ENCODE measurements around the gene CTDSPL. TPM values are rescaled to one million over a fixed set of nuclear protein-coding genes. Genes with fewer than 3 reads are reported as not detected.

The CTDSPL gene
- total RNA-seq, 2 experiments from 2014 or later: 2.0 to 4.1 TPM

- POLR2A ChIA-PET: no interaction called here
- peak; percentile 36 for DNase-seq
- no peak overlapping the region for H3K4me3 Mint-ChIP-seq
- H3K9me3 Mint-ChIP-seq: no peaks in the 10 kb centered on the region
- no peaks in the 10 kb centered on the region for H3K36me3 Mint-ChIP-seq (ENCODE audit: low read depth)
- H3K27ac Mint-ChIP-seq: peak overlapping the region; percentile 17
- H3K4me1 Mint-ChIP-seq: peaks cover 63% of the 10 kb centered on the region
- peaks cover 2% of the 10 kb centered on the region for H3K27me3 Mint-ChIP-seq
- CTCF ChIA-PET: interaction anchor here (1.1 kb wide), 1 partner anchor 64 kb away, joined by 4 read pairs; no protein-coding TSS in a partner anchor
Measured at GRCh38 chr3:37902674-37903073, 41.0 kb downstream of the CTDSPL start.

- DNase-seq: no peak
- CTCF ChIA-PET: interaction anchor here (1.0 to 1.1 kb wide), 2 partner anchors 47 to 64 kb away, joined by 3 to 4 read pairs; no protein-coding TSS in a partner anchor
- POLR2A ChIA-PET: interaction anchor here (0.6 kb wide), 1 partner anchor 136 kb away, joined by 3 read pairs; the partner anchor contains the start of gene DLEC1
- Mint-ChIP-seq H3K27ac (no peak overlapping the region), H3K4me3 (no peak overlapping the region), H3K4me1 (peaks cover 70% of the 10 kb centered on the region), H3K9me3 (no peaks in the 10 kb centered on the region), H3K36me3 (ENCODE audit: low read depth) (no peaks in the 10 kb centered on the region), H3K27me3 (peaks cover 2% of the 10 kb centered on the region)
Measured at GRCh38 chr3:37903320-37903719, 41.6 kb downstream of the CTDSPL start.

GRCh38 chr3:37903734-37904133, 42.1 kb downstream of the CTDSPL start:
- H3K4me1 Mint-ChIP-seq: peaks cover 72% of the 10 kb centered on the region
- no peak for DNase-seq
- no peaks in the 10 kb centered on the region for H3K36me3 Mint-ChIP-seq (ENCODE audit: low read depth)
- peaks cover 2% of the 10 kb centered on the region for H3K27me3 Mint-ChIP-seq
- ChIA-PET POLR2A (interaction anchor here (0.6 to 1.0 kb wide), 2 partner anchors 135 to 593 kb away, joined by 3 read pairs; partner anchors contain the start of gene DLEC1), CTCF (interaction anchor here (1.0 to 1.1 kb wide), 2 partner anchors 48 to 63 kb away, joined by 3 to 4 read pairs; no protein-coding TSS in a partner anchor)
- H3K27ac Mint-ChIP-seq: no peak overlapping the region
- no peak overlapping the region for H3K4me3 Mint-ChIP-seq
- H3K9me3 Mint-ChIP-seq: no peaks in the 10 kb centered on the region

GRCh38 chr3:37904601-37905000, 42.9 kb downstream of the CTDSPL start:
- no peak for DNase-seq
- H3K9me3 Mint-ChIP-seq: no peaks in the 10 kb centered on the region
- POLR2A ChIA-PET: interaction anchor here (1.0 kb wide), 1 partner anchor 592 kb away, joined by 3 read pairs; no protein-coding TSS in a partner anchor
- H3K4me3 Mint-ChIP-seq: no peak overlapping the region
- H3K27ac Mint-ChIP-seq: no peak overlapping the region
- H3K27me3 Mint-ChIP-seq: peaks cover 2% of the 10 kb centered on the region
- CTCF ChIA-PET: no interaction called here
- H3K36me3 Mint-ChIP-seq (ENCODE audit: low read depth): no peaks in the 10 kb centered on the region
- H3K4me1 Mint-ChIP-seq: peaks cover 65% of the 10 kb centered on the region

GRCh38 chr3:37905346-37905745, 43.7 kb downstream of the CTDSPL start:
- no peak overlapping the region for H3K4me3 Mint-ChIP-seq
- ChIA-PET CTCF (no interaction called here), POLR2A (no interaction called here)
- H3K27ac Mint-ChIP-seq: no peak overlapping the region
- peaks cover 59% of the 10 kb centered on the region for H3K4me1 Mint-ChIP-seq
- H3K36me3 Mint-ChIP-seq (ENCODE audit: low read depth): no peaks in the 10 kb centered on the region
- peaks cover 2% of the 10 kb centered on the region for H3K27me3 Mint-ChIP-seq
- no peak for DNase-seq
- no peaks in the 10 kb centered on the region for H3K9me3 Mint-ChIP-seq

GRCh38 chr3:37905987-37906674, 44.5 kb downstream of the CTDSPL start:
- ChIA-PET CTCF (no interaction called here), POLR2A (no interaction called here)
- no peak overlapping the region for H3K4me3 Mint-ChIP-seq
- H3K36me3 Mint-ChIP-seq (ENCODE audit: low read depth): no peaks in the 10 kb centered on the region
- DNase-seq: no peak
- peaks cover 2% of the 10 kb centered on the region for H3K27me3 Mint-ChIP-seq
- H3K9me3 Mint-ChIP-seq: no peaks in the 10 kb centered on the region
- H3K27ac Mint-ChIP-seq: no peak overlapping the region
- H3K4me1 Mint-ChIP-seq: peaks cover 59% of the 10 kb centered on the region

GRCh38 chr3:37906734-37907282, 45.1 kb downstream of the CTDSPL start:
- Mint-ChIP-seq H3K9me3 (no peaks in the 10 kb centered on the region), H3K36me3 (ENCODE audit: low read depth) (no peaks in the 10 kb centered on the region), H3K4me3 (no peak overlapping the region), H3K4me1 (peaks cover 58% of the 10 kb centered on the region), H3K27me3 (peaks cover 2% of the 10 kb centered on the region), H3K27ac (no peak overlapping the region)
- ChIA-PET CTCF (no interaction called here), POLR2A (no interaction called here)
- no peak for DNase-seq

GRCh38 chr3:37907371-37907770, 45.7 kb downstream of the CTDSPL start:
- no peaks in the 10 kb centered on the region for H3K9me3 Mint-ChIP-seq
- DNase-seq: no peak
- ChIA-PET POLR2A (no interaction called here), CTCF (interaction anchor here (0.5 kb wide), 1 partner anchor 49 kb away, joined by 5 read pairs; no protein-coding TSS in a partner anchor)
- no peak overlapping the region for H3K27ac Mint-ChIP-seq
- peaks cover 52% of the 10 kb centered on the region for H3K4me1 Mint-ChIP-seq
- no peak overlapping the region for H3K4me3 Mint-ChIP-seq
- peaks cover 2% of the 10 kb centered on the region for H3K27me3 Mint-ChIP-seq
- H3K36me3 Mint-ChIP-seq (ENCODE audit: low read depth): no peaks in the 10 kb centered on the region

- ChIA-PET CTCF (interaction anchor here (0.5 kb wide), 1 partner anchor 49 kb away, joined by 5 read pairs; no protein-coding TSS in a partner anchor), POLR2A (no interaction called here)
- no peak overlapping the region for H3K4me3 Mint-ChIP-seq
- no peaks in the 10 kb centered on the region for H3K36me3 Mint-ChIP-seq (ENCODE audit: low read depth)
- no peaks in the 10 kb centered on the region for H3K9me3 Mint-ChIP-seq
- H3K27ac Mint-ChIP-seq: peak overlapping the region; percentile 21
- H3K27me3 Mint-ChIP-seq: peaks cover 2% of the 10 kb centered on the region
- peak; percentile 24 for DNase-seq
- H3K4me1 Mint-ChIP-seq: peaks cover 47% of the 10 kb centered on the region
Measured at GRCh38 chr3:37907906-37908305, 46.2 kb downstream of the CTDSPL start.

GRCh38 chr3:37909067-37909911, 47.6 kb downstream of the CTDSPL start:
- H3K4me3 Mint-ChIP-seq: no peak overlapping the region
- H3K27ac Mint-ChIP-seq: no peak overlapping the region
- peaks cover 35% of the 10 kb centered on the region for H3K4me1 Mint-ChIP-seq
- H3K9me3 Mint-ChIP-seq: no peaks in the 10 kb centered on the region
- H3K36me3 Mint-ChIP-seq (ENCODE audit: low read depth): no peaks in the 10 kb centered on the region
- CTCF ChIA-PET: no interaction called here
- DNase-seq: no peak
- H3K27me3 Mint-ChIP-seq: peaks cover 9% of the 10 kb centered on the region
- POLR2A ChIA-PET: no interaction called here

GRCh38 chr3:37910671-37911400, 49.2 kb downstream of the CTDSPL start:
- Mint-ChIP-seq H3K4me1 (peaks cover 27% of the 10 kb centered on the region), H3K27ac (no peak overlapping the region), H3K4me3 (no peak overlapping the region), H3K27me3 (peaks cover 15% of the 10 kb centered on the region), H3K9me3 (no peaks in the 10 kb centered on the region), H3K36me3 (ENCODE audit: low read depth) (no peaks in the 10 kb centered on the region)
- no peak for DNase-seq
- ChIA-PET CTCF (no interaction called here), POLR2A (no interaction called here)

- Mint-ChIP-seq H3K36me3 (ENCODE audit: low read depth) (no peaks in the 10 kb centered on the region), H3K4me1 (peaks cover 16% of the 10 kb centered on the region), H3K4me3 (no peak overlapping the region), H3K27me3 (peaks cover 13% of the 10 kb centered on the region), H3K9me3 (no peaks in the 10 kb centered on the region), H3K27ac (no peak overlapping the region)
- DNase-seq: no peak
- POLR2A ChIA-PET: no interaction called here
- CTCF ChIA-PET: no interaction called here
Measured at GRCh38 chr3:37912052-37912733, 50.5 kb downstream of the CTDSPL start.
